Adrenal gland (tissue), 5 donors: Measurements from ENCODE around the gene AKAP13.

ENCODE experiments used
- POLR2A ChIP-seq, 2 donors: fragments of 450-650 bp; IDR thresholded peaks; one replicate each; pipeline ENCODE4 v1.6.1; 2017; ENCODE audit warnings: antibody characterized with exemption in 2 of 2, mild to moderate bottlenecking in 2 of 2, moderate library complexity in 1 of 2
- TF ChIP-seq, protein P1 (sequence below), 6 experiments: fragments of 450-650 bp in 4 of 6; fragments of 200-600 bp in 2 of 6; sonication (generic) in 1 of 6; IDR thresholded peaks; 1 replicate in 5 of 6; 2 replicates in 1 of 6; pipeline versions ENCODE4 v1.5.1 to v1.8.0; 2016 to 2021; ENCODE audit warnings: antibody characterized with exemption in 6 of 6, mild to moderate bottlenecking in 2 of 6, moderate library complexity in 1 of 6
- donor health status: DM: no; HTN: no; CAD: no.

DNA sequence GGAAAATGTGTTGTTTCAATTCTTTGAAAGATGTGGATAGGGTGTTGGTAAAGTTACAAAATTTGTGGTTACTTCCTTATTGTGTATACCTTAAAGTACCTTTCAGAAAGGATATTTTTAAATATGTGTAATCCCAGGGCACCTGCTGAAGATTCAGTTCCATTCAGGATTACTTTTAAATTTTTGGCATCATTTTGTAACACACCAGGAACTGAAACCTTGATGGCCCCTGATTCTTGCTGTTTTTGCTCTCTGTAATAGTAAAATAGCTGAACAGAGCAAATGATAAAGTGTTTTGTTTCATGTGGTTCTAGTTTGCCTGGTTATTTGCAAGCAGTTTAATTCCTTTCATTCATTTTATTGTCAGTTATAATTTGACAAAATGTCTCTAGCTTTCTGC lies 253.5 kb downstream of the AKAP13 start:
- TF ChIP-seq, protein P1, sequence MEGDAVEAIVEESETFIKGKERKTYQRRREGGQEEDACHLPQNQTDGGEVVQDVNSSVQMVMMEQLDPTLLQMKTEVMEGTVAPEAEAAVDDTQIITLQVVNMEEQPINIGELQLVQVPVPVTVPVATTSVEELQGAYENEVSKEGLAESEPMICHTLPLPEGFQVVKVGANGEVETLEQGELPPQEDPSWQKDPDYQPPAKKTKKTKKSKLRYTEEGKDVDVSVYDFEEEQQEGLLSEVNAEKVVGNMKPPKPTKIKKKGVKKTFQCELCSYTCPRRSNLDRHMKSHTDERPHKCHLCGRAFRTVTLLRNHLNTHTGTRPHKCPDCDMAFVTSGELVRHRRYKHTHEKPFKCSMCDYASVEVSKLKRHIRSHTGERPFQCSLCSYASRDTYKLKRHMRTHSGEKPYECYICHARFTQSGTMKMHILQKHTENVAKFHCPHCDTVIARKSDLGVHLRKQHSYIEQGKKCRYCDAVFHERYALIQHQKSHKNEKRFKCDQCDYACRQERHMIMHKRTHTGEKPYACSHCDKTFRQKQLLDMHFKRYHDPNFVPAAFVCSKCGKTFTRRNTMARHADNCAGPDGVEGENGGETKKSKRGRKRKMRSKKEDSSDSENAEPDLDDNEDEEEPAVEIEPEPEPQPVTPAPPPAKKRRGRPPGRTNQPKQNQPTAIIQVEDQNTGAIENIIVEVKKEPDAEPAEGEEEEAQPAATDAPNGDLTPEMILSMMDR (IDR thresholded peaks at IDR 0.05) = no peak
- TF ChIP-seq POLR2A (IDR thresholded peaks at IDR 0.05) = no peak
